ENCODE data around the gene INHBA.

DNA sequence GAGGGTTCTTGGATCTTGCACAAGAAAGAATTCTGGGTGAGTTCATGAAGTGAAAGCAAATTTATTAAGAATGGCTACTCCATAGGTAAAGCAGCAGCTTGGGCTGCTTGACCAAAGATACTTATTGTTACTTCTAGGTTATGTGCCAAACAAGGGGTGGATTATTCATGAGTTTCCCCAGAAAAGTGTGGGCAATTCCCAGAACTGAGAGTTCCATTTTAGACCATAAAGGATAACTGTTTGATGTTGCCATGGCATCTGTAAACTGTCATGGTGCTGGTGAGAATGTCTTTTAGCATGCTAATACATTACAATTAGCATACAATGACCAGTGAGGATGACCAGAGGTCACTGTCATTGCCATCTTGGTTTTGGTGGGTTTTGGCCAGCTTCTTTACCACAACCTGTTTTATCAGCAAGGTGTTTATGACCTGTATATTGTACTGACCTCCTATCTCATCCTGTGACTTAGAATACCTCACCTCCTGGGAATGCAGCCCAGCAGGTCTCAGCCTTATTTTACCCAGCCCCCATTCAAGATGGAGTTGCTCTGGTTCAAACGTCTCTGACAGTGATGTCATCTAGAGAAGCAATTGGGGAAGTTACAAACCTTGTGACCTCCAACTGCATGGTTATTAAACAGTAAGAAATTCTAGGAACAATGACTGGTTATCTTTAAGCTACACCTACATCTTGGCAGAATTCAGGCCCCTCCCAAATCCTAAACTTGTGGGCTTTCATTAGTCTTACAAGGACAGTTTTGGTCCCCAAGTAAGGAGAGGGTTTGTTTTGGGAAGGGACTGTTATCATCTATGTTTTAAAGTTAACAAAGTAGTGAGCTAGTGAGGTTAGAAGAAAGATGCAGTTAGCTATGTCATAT is 48.0 kb upstream of the INHBA start:
- TF ChIP-seq, protein P1, sequence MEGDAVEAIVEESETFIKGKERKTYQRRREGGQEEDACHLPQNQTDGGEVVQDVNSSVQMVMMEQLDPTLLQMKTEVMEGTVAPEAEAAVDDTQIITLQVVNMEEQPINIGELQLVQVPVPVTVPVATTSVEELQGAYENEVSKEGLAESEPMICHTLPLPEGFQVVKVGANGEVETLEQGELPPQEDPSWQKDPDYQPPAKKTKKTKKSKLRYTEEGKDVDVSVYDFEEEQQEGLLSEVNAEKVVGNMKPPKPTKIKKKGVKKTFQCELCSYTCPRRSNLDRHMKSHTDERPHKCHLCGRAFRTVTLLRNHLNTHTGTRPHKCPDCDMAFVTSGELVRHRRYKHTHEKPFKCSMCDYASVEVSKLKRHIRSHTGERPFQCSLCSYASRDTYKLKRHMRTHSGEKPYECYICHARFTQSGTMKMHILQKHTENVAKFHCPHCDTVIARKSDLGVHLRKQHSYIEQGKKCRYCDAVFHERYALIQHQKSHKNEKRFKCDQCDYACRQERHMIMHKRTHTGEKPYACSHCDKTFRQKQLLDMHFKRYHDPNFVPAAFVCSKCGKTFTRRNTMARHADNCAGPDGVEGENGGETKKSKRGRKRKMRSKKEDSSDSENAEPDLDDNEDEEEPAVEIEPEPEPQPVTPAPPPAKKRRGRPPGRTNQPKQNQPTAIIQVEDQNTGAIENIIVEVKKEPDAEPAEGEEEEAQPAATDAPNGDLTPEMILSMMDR (IDR thresholded peaks at IDR 0.05; ENCODE audit: low read length): no peak
- TF ChIP-seq EZH2phosphoT487 (IDR thresholded peaks at IDR 0.05; ENCODE audit: low read length) (no peak), EZH2 (optimal IDR thresholded peaks at IDR 0.05; ENCODE audit: low read depth, low read length) (no peak)
